Type B pancreatic cell (in vitro differentiated cells): Measurements from ENCODE around the gene CCDC59. TPM values are rescaled to one million over a fixed set of nuclear protein-coding genes. Genes with fewer than 3 reads are reported as not detected.
A peak's percentile ranks its signal among the peaks of the same experiment; 100 is the strongest.

Source experiments
- DNase-seq: peaks from one replicate; pipeline ENCODE4 v3.0.0; 2021; ENCODE audit warnings: mixed read lengths; ENCODE audit not compliant: unreplicated experiment; ENCODE audit errors: extremely low spot score
- H3K27ac Mint-ChIP-seq: 2 replicates; pipeline ENCODE4 v1.8.0; 2021; ENCODE audit warnings: mild to moderate bottlenecking, mixed read lengths
- H3K27me3 Mint-ChIP-seq: 2 replicates; pipeline ENCODE4 v1.8.0; 2021; ENCODE audit warnings: mixed read lengths
- H3K36me3 Mint-ChIP-seq: 2 replicates; pipeline ENCODE4 v1.8.0; 2021; ENCODE audit warnings: mixed read lengths
- H3K4me1 Mint-ChIP-seq: one replicate; pipeline ENCODE4 v1.8.0; 2021; ENCODE audit warnings: mixed read lengths; ENCODE audit not compliant: unreplicated experiment
- H3K4me3 Mint-ChIP-seq: 2 replicates; pipeline ENCODE4 v1.8.0; 2021; ENCODE audit warnings: mild to moderate bottlenecking, mixed read lengths
- H3K9me3 Mint-ChIP-seq: 2 replicates; pipeline ENCODE4 v1.8.0; 2021; ENCODE audit warnings: mixed read lengths
- CTCF ChIP-seq: fragments of 200-600 bp; sonication (generic); conservative IDR thresholded peaks from 2 replicates; pipeline ENCODE4 v1.5.0; 2021; ENCODE audit warnings: antibody characterized with exemption, mild to moderate bottlenecking
- total RNA-seq: library from RNA; stranded (reverse); gene quantifications from 2 replicates; pipeline ENCODE4 v1.2.1, GENCODE V29; 2021; ENCODE audit warnings: low replicate concordance

The CCDC59 gene
- total RNA-seq, 1 donor from 2014 or later: 37.4 TPM

DNA sequence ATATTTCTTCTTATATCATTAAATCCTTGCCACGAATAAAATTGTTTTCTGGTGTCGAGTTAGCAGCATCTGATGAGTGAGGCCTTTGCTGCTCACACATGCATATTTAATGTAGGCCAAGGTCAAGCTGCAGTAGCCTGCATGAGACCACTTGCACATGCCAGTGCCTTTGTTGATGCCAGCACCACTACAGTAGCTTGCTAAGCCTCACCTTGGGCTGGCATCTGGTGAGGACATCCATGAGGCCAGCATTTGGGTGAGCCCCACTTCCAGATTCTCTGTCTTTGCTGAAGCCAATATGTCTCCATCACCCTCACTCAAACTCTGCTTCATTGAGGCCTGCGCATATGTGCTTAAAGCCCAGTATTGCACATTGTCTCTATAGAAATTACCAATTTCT is 8.0 kb downstream of the CCDC59 start:
- TF ChIP-seq CTCF: no peak
- Mint-ChIP-seq H3K4me3 (no peak overlapping the region), H3K4me1 (no peaks in the 10 kb centered on the region), H3K27ac (no peak overlapping the region), H3K36me3 (peaks cover 9% of the 10 kb centered on the region), H3K27me3 (no peaks in the 10 kb centered on the region), H3K9me3 (no peaks in the 10 kb centered on the region)
- DNase-seq: no peak

DNA sequence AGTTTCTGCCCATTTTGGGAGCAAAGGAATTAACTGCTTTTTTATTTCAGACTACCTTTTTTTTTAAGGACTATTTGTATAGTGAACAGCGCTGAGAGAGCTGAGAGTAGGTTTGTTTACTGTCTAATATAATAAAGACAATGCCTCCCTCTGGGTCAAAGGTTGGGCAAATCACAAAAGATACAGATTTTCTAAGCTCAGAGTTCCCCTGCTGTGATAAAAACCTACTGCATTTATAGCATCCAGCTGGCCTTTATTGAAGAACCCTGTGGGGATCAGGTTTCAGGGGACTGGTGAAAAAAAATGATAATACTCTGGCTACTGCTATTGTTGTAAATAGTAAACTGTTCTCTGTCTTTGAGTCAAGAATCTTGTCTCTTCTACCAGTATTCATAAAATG is 28.7 kb downstream of the CCDC59 start:
- no peaks in the 10 kb centered on the region for H3K9me3 Mint-ChIP-seq
- no peaks in the 10 kb centered on the region for H3K27me3 Mint-ChIP-seq
- H3K36me3 Mint-ChIP-seq: no peaks in the 10 kb centered on the region
- H3K4me1 Mint-ChIP-seq: no peaks in the 10 kb centered on the region
- TF ChIP-seq CTCF: no peak
- no peak for DNase-seq
- H3K4me3 Mint-ChIP-seq: no peak overlapping the region
- H3K27ac Mint-ChIP-seq: no peak overlapping the region

DNA sequence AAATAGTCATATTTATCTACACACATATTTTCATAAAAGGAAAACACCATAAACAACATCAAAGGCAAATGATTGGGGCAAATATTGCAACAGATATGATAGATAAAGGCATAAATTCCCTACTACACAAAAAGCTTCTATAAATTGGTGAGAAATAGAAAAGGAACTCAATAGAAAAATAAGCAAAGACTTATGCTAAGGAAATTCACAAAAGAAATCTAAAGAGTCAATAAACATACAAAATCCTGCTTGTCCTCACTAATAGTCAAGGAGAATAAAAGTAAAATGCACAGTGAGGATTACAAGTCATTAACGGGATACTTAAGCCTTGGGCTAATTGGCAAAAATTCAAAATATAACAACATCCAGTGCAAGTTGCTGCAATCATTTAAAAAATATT is 30.3 kb downstream of the CCDC59 start:
- Mint-ChIP-seq H3K36me3 (no peaks in the 10 kb centered on the region), H3K27me3 (no peaks in the 10 kb centered on the region), H3K4me1 (no peaks in the 10 kb centered on the region), H3K9me3 (no peaks in the 10 kb centered on the region), H3K27ac (no peak overlapping the region), H3K4me3 (no peak overlapping the region)
- DNase-seq: no peak
- no peak for TF ChIP-seq CTCF

GRCh38 chr12:82326905-82327503 is 31.2 kb downstream of the CCDC59 start:
- no peaks in the 10 kb centered on the region for H3K9me3 Mint-ChIP-seq

GRCh38 chr12:82325540-82326336 is 32.4 kb downstream of the CCDC59 start:
- no peak for TF ChIP-seq CTCF
- H3K4me1 Mint-ChIP-seq: no peaks in the 10 kb centered on the region
- H3K27me3 Mint-ChIP-seq: no peaks in the 10 kb centered on the region
- H3K4me3 Mint-ChIP-seq: no peak overlapping the region
- no peak overlapping the region for H3K27ac Mint-ChIP-seq
- no peaks in the 10 kb centered on the region for H3K9me3 Mint-ChIP-seq
- DNase-seq: no peak
- H3K36me3 Mint-ChIP-seq: no peaks in the 10 kb centered on the region

More at GRCh38 chr12:82326905-82327503, 31.2 kb downstream of the CCDC59 start:
- Mint-ChIP-seq H3K4me1 (no peaks in the 10 kb centered on the region), H3K27me3 (no peaks in the 10 kb centered on the region), H3K27ac (no peak overlapping the region), H3K36me3 (no peaks in the 10 kb centered on the region), H3K4me3 (no peak overlapping the region)
- DNase-seq: no peak
- peak; percentile 83 for TF ChIP-seq CTCF
